ENCODE measurements around the gene RPP40. TPM values are rescaled to one million over a fixed set of nuclear protein-coding genes. Genes with fewer than 3 reads are reported as not detected.

The RPP40 gene
- total RNA-seq, 1 experiment from 2014 or later, result 15.9 TPM

- H4K20me1 ChIP-seq (ENCODE audit: insufficient read depth), result no peaks in the 10 kb centered on the region
- H3K9me3 ChIP-seq (ENCODE audit: control insufficient read depth in 1 of 2, insufficient read depth in 1 of 2, low read depth in 1 of 2, low read length in 2 of 2), result peaks cover 0 to 10% of the 10 kb centered on the region in 2 experiments; a peak in 2 of 4 replicates
- H3K9me2 ChIP-seq (ENCODE audit: insufficient read depth), result no peaks in the 10 kb centered on the region
- H3K27me3 ChIP-seq (ENCODE audit: insufficient read depth, low read length), result no peaks in the 10 kb centered on the region
- RAD21 ChIA-PET (ENCODE audit: low non-redundant PET in 1 of 2, low total read pairs in 2 of 2, uncharacterized antibody in 2 of 2, unreplicated experiment in 2 of 2), result no interaction called here
- BruUV-seq (replicated peaks), result no TSS peak
- no peaks in the 10 kb centered on the region for H3K79me2 ChIP-seq (ENCODE audit: insufficient read depth, low read length)
- no peaks in the 10 kb centered on the region for H3K4me1 ChIP-seq (ENCODE audit: control insufficient read depth in 1 of 2, insufficient read depth in 2 of 2, low read length in 2 of 2)
- H3K4me3 ChIP-seq (replicated peaks in 1 of 2; ENCODE audit: low read depth in 1 of 2, low read length in 2 of 2), result no peak overlapping the region
- no peak overlapping the region for H3K9ac ChIP-seq (ENCODE audit: low read length)
- no peak for ATAC-seq
- H3K4me2 ChIP-seq (ENCODE audit: low read length), result no peak overlapping the region
- intact Hi-C loops (cut with micrococcal nuclease), result no loop called here
- POLR2A ChIA-PET, result no interaction called here
- no peaks in the 10 kb centered on the region for H3K36me3 ChIP-seq (ENCODE audit: control insufficient read depth in 1 of 2, insufficient read depth in 2 of 2, low read length in 2 of 2)
- no peak overlapping the region for H2AFZ ChIP-seq (ENCODE audit: low read depth, low read length, poor library complexity, severe bottlenecking)
- CTCF ChIA-PET, result no interaction called here
- no peak for TF ChIP-seq ZNF274 (IDR thresholded peaks at IDR 0.05; ENCODE audit: low read depth, low read length)
- H3K27ac ChIP-seq (ENCODE audit: low read depth, low read length), result no peak overlapping the region
- DNase-seq (ENCODE audit: low read depth, low spot score), result no peak
These were observed 46.2 kb upstream of the RPP40 start for GRCh38 chr6:5050009-5050408.

- Histone ChIP-seq H3K4me2 (ENCODE audit: low read length) (no peak overlapping the region), H2AFZ (ENCODE audit: low read depth, low read length, poor library complexity, severe bottlenecking) (no peak overlapping the region), H3K27ac (ENCODE audit: low read depth, low read length) (no peak overlapping the region), H3K9ac (ENCODE audit: low read length) (no peak overlapping the region), H4K20me1 (ENCODE audit: insufficient read depth) (no peaks in the 10 kb centered on the region), H3K9me2 (ENCODE audit: insufficient read depth) (no peaks in the 10 kb centered on the region), H3K4me1 (ENCODE audit: control insufficient read depth in 1 of 2, insufficient read depth in 2 of 2, low read length in 2 of 2) (no peaks in the 10 kb centered on the region), H3K4me3 (replicated peaks in 1 of 2; ENCODE audit: low read depth in 1 of 2, low read length in 2 of 2) (no peak overlapping the region), H3K27me3 (ENCODE audit: insufficient read depth, low read length) (no peaks in the 10 kb centered on the region), H3K9me3 (ENCODE audit: control insufficient read depth in 1 of 2, insufficient read depth in 1 of 2, low read depth in 1 of 2, low read length in 2 of 2) (peaks cover 0 to 6% of the 10 kb centered on the region in 2 experiments; a peak in 2 of 4 replicates), H3K79me2 (ENCODE audit: insufficient read depth, low read length) (no peaks in the 10 kb centered on the region), H3K36me3 (ENCODE audit: control insufficient read depth in 1 of 2, insufficient read depth in 2 of 2, low read length in 2 of 2) (no peaks in the 10 kb centered on the region)
- ATAC-seq (no peak), DNase-seq (ENCODE audit: low read depth, low spot score) (no peak)
- no TSS peak for BruUV-seq (replicated peaks)
- intact Hi-C loops (cut with micrococcal nuclease), result no loop called here
- CTCF ChIA-PET, result no interaction called here
- TF ChIP-seq EZH2 (IDR thresholded peaks at IDR 0.05) (no peak), FOSL1 (IDR thresholded peaks at IDR 0.05; ENCODE audit: low read depth) (no peak), CBX3 (IDR thresholded peaks at IDR 0.05; ENCODE audit: low read depth) (no peak), RAD21 (IDR thresholded peaks at IDR 0.05; ENCODE audit: low read depth) (no peak), JUND (IDR thresholded peaks at IDR 0.05) (no peak), EZH2phosphoT487 (IDR thresholded peaks at IDR 0.05; ENCODE audit: borderline replicate concordance) (no peak), CEBPB (IDR thresholded peaks at IDR 0.05; ENCODE audit: low read depth) (no peak), POLR2A (IDR thresholded peaks at IDR 0.05; ENCODE audit: borderline replicate concordance, extremely low read depth, insufficient read depth, insufficient read length) (no peak), ZNF274 (IDR thresholded peaks at IDR 0.05; ENCODE audit: low read depth, low read length) (no peak), ZFX (IDR thresholded peaks at IDR 0.05) (no peak), SRF (IDR thresholded peaks at IDR 0.05; ENCODE audit: low read depth) (no peak), SP1 (IDR thresholded peaks at IDR 0.05; ENCODE audit: low read depth) (no peak)
- TF ChIP-seq, protein P1, sequence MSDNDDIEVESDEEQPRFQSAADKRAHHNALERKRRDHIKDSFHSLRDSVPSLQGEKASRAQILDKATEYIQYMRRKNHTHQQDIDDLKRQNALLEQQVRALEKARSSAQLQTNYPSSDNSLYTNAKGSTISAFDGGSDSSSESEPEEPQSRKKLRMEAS (IDR thresholded peaks at IDR 0.05), result no peak
- TF ChIP-seq, protein P2, sequence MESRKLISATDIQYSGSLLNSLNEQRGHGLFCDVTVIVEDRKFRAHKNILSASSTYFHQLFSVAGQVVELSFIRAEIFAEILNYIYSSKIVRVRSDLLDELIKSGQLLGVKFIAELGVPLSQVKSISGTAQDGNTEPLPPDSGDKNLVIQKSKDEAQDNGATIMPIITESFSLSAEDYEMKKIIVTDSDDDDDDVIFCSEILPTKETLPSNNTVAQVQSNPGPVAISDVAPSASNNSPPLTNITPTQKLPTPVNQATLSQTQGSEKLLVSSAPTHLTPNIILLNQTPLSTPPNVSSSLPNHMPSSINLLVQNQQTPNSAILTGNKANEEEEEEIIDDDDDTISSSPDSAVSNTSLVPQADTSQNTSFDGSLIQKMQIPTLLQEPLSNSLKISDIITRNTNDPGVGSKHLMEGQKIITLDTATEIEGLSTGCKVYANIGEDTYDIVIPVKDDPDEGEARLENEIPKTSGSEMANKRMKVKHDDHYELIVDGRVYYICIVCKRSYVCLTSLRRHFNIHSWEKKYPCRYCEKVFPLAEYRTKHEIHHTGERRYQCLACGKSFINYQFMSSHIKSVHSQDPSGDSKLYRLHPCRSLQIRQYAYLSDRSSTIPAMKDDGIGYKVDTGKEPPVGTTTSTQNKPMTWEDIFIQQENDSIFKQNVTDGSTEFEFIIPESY (IDR thresholded peaks at IDR 0.05; ENCODE audit: extremely low read depth, insufficient replicate concordance, low read length), result no peak
- TF ChIP-seq, protein P3, sequence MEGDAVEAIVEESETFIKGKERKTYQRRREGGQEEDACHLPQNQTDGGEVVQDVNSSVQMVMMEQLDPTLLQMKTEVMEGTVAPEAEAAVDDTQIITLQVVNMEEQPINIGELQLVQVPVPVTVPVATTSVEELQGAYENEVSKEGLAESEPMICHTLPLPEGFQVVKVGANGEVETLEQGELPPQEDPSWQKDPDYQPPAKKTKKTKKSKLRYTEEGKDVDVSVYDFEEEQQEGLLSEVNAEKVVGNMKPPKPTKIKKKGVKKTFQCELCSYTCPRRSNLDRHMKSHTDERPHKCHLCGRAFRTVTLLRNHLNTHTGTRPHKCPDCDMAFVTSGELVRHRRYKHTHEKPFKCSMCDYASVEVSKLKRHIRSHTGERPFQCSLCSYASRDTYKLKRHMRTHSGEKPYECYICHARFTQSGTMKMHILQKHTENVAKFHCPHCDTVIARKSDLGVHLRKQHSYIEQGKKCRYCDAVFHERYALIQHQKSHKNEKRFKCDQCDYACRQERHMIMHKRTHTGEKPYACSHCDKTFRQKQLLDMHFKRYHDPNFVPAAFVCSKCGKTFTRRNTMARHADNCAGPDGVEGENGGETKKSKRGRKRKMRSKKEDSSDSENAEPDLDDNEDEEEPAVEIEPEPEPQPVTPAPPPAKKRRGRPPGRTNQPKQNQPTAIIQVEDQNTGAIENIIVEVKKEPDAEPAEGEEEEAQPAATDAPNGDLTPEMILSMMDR (IDR thresholded peaks at IDR 0.05 in 2 of 3, conservative IDR thresholded peaks at IDR 0.05 in 1 of 3; ENCODE audit: borderline replicate concordance in 1 of 3, insufficient read depth in 1 of 3, low read depth in 2 of 3, low read length in 2 of 3), result no peak
- POLR2A ChIA-PET, result no interaction called here
- RAD21 ChIA-PET (ENCODE audit: low non-redundant PET in 1 of 2, low total read pairs in 2 of 2, uncharacterized antibody in 2 of 2, unreplicated experiment in 2 of 2), result no interaction called here
These were observed 42.6 kb upstream of the RPP40 start for GRCh38 chr6:5046430-5046829.
